Endothelial cell of umbilical vein (primary cell): ENCODE results near the gene B3GNT9. TPM values are rescaled to one million over a fixed set of nuclear protein-coding genes. Genes with fewer than 3 reads are reported as not detected.

ENCODE experiments used
- Bru-seq: library from RNA; stranded (reverse); fragments of 400-500 nt; gene quantifications from one replicate; lab custom pipeline; 2021; lab: Mats Ljungman, UMichigan
- BruChase-seq, 2 experiments: library from RNA; stranded (reverse); fragments of 400-500 nt; gene quantifications; one replicate each; lab custom pipeline; 2021; lab: Mats Ljungman, UMichigan
- BruUV-seq: library from RNA; stranded (reverse); fragments of 400-500 nt; replicated peaks from 2 replicates; lab custom pipeline; 2021; lab: Mats Ljungman, UMichigan
- CTCF ChIA-PET: fragments of 300-600, 350-600 bp; sonication (Branson Sonifier 250); formaldehyde crosslinking; loops from one replicate; lab custom pipeline; 2021; ENCODE audit warnings: antibody characterized with exemption, inconsistent platforms; lab: Charles Lee
- POLR2A ChIA-PET: fragments of 300-600, 350-600 bp; sonication (Branson Sonifier 250); formaldehyde crosslinking; loops from one replicate; lab custom pipeline; 2021; ENCODE audit warnings: antibody characterized with exemption, inconsistent platforms; lab: Charles Lee
- DNase-seq: peaks from one replicate; pipeline ENCODE4 v3.0.0-alpha.2; 2011; ENCODE audit warnings: low read depth, low spot score
- FAIRE-seq: peaks from 2 replicates; lab custom pipeline; 2011; peaks lifted over from hg19 to GRCh38; lab: Jason Lieb, UNC
- H2AFZ ChIP-seq: 2 replicates; pipeline ENCODE4 v1.6.0; 2012; ENCODE audit warnings: low read depth, low read length, control low read depth, inconsistent platforms
- H3K27ac ChIP-seq: 2 replicates; pipeline ENCODE4 v1.5.1; 2011; ENCODE audit warnings: low read depth, mild to moderate bottlenecking, control low read depth, low read length, moderate library complexity; ENCODE audit not compliant: insufficient read depth
- H3K27me3 ChIP-seq, 2 experiments: 2 replicates each; pipeline versions ENCODE4 v1.6.0 to v1.6.1; 2011; ENCODE audit warnings: low read length in 2 of 2, mixed read lengths in 1 of 2; ENCODE audit not compliant: control insufficient read depth in 2 of 2, insufficient read depth in 2 of 2
- H3K36me3 ChIP-seq, 2 experiments: 2 replicates in 1 of 2; 3 replicates in 1 of 2; pipeline ENCODE4 v1.5.1; 2011; ENCODE audit warnings: low read length in 2 of 2, mild to moderate bottlenecking in 1 of 2, moderate library complexity in 1 of 2; ENCODE audit not compliant: control insufficient read depth in 2 of 2, insufficient read depth in 2 of 2; ENCODE audit errors: extremely low read depth in 1 of 2
- H3K4me1 ChIP-seq: 3 replicates; pipeline ENCODE4 v1.5.1; 2011; ENCODE audit warnings: mild to moderate bottlenecking, low read length; ENCODE audit not compliant: control insufficient read depth, insufficient read depth; ENCODE audit errors: extremely low read depth
- H3K4me2 ChIP-seq: 2 replicates; pipeline ENCODE4 v1.6.1; 2011; ENCODE audit warnings: low read length, control low read depth, mixed read lengths; ENCODE audit not compliant: insufficient read depth
- H3K4me3 ChIP-seq, 3 experiments: fragments of 200-600 bp in 1 of 3; sonication (generic), shearing (Covaris generic) in 1 of 3; replicated peaks in 1 of 3; 2 replicates each; pipeline ENCODE4 v1.5.1; 2011 to 2016; ENCODE audit warnings: control low read depth in 3 of 3, low read length in 3 of 3, mild to moderate bottlenecking in 2 of 3, inconsistent platforms in 1 of 3, low read depth in 1 of 3, moderate library complexity in 1 of 3; ENCODE audit not compliant: insufficient read depth in 1 of 3
- H3K79me2 ChIP-seq: 2 replicates; pipeline ENCODE4 v1.6.0; 2012; ENCODE audit warnings: low read length, inconsistent platforms; ENCODE audit not compliant: control insufficient read depth, insufficient read depth
- H3K9ac ChIP-seq: replicated peaks from 2 replicates; pipeline ENCODE3; 2011; ENCODE audit warnings: low read length, control low read depth; ENCODE audit not compliant: insufficient read depth; ENCODE audit errors: extremely low read depth
- H3K9me1 ChIP-seq: replicated peaks from 3 replicates; pipeline ENCODE4 v1.6.0; 2011; ENCODE audit warnings: mild to moderate bottlenecking, low read length; ENCODE audit not compliant: control insufficient read depth, insufficient read depth; ENCODE audit errors: extremely low read depth
- H3K9me3 ChIP-seq: replicated peaks from 2 replicates; pipeline ENCODE4 v1.5.1; 2012; ENCODE audit warnings: low read length, inconsistent platforms; ENCODE audit not compliant: control insufficient read depth, insufficient read depth
- H4K20me1 ChIP-seq: replicated peaks from 2 replicates; pipeline ENCODE3; 2011; ENCODE audit warnings: mild to moderate bottlenecking, low read length; ENCODE audit not compliant: control insufficient read depth, insufficient read depth; ENCODE audit errors: extremely low read depth
- CTCF ChIP-seq, 2 donors: IDR thresholded peaks; 1 replicate in 1 of 2; 2 replicates in 1 of 2; pipeline ENCODE4 v1.5.1; 2011; ENCODE audit warnings: low read length in 2 of 2, mild to moderate bottlenecking in 2 of 2, moderate library complexity in 2 of 2, control low read depth in 1 of 2, inconsistent platforms in 1 of 2, low read depth in 1 of 2; ENCODE audit not compliant: insufficient read depth in 1 of 2; ENCODE audit errors: extremely low read depth in 1 of 2
- EZH2 ChIP-seq: IDR thresholded peaks from 2 replicates; pipeline ENCODE4 v1.6.1; 2012; ENCODE audit warnings: borderline replicate concordance, low read depth, mild to moderate bottlenecking, moderate library complexity, low read length, inconsistent platforms; ENCODE audit not compliant: severe bottlenecking
- GATA2 ChIP-seq: IDR thresholded peaks from 2 replicates; pipeline ENCODE4 v1.7.0; 2011; ENCODE audit warnings: low read depth, mild to moderate bottlenecking, moderate library complexity, mixed read lengths, low read length; ENCODE audit not compliant: insufficient read length, insufficient read depth
- MYC ChIP-seq: IDR thresholded peaks from one replicate; pipeline ENCODE4 v1.6.1; 2011; ENCODE audit warnings: mild to moderate bottlenecking, low read depth, low read length
- POLR2AphosphoS5 ChIP-seq: IDR thresholded peaks from 2 replicates; pipeline ENCODE4 v1.6.1; 2012; ENCODE audit warnings: low read depth, mild to moderate bottlenecking, control low read depth, low read length, moderate library complexity; ENCODE audit not compliant: insufficient read depth
- dilution Hi-C: fragments of 300-500 bp; cut with MboI; formaldehyde crosslinking; loops from one replicate; pipeline ENCODE4 v1.15.0; 2019; ENCODE audit warnings: low sequenced_read_pairs; ENCODE audit not compliant: extremely low pct_ligation_motif_present
- intact Hi-C: fragments of 100-400 bp; cut with micrococcal nuclease; formaldehyde crosslinking; loops from one replicate; pipeline ENCODE4 v1.10.0; 2022
- long read RNA-seq: library from polyadenylated mRNA; stranded (forward); transcript quantifications from one replicate; pipeline ENCODE4 v2.0.0, GENCODE V29; 2021
- polyA minus RNA-seq, 3 experiments: library from RNA; depleted of rRNA, polyadenylated mRNA; stranded (reverse); fragments of >200 nt; gene quantifications; 1 replicate in 1 of 3; 2 replicates in 2 of 3; pipeline ENCODE4 v1.2.3, GENCODE V29; 2011
- polyA plus RNA-seq, 4 experiments: library from polyadenylated mRNA; depleted of rRNA in 3 of 4; stranded (reverse) in 3 of 4; unstranded in 1 of 4; fragments of >200 nt; gene quantifications; 2 replicates each; pipeline versions ENCODE4 v1.2.1 to v1.2.3, GENCODE V29; 2011 to 2012; ENCODE audit warnings: missing spikeins in 1 of 4
- total RNA-seq: library from RNA; stranded (reverse); gene quantifications from 2 replicates; pipeline ENCODE4 v1.2.3, GENCODE V29; 2021
- TF ChIP-seq, protein P1 (sequence below): IDR thresholded peaks from 2 replicates; pipeline ENCODE4 v1.6.1; 2011; ENCODE audit not compliant: insufficient read depth, insufficient read length

The B3GNT9 gene
- total RNA-seq (1.6 and 4.0 TPM in 2 replicates), polyA plus RNA-seq (6.4 and 6.8 TPM in 2 replicates), polyA minus RNA-seq (6.5 and 7.6 TPM in 2 replicates), Bru-seq, nascent RNA (percentile 36 among the genes with signal in this experiment), BruChase-seq, experiment 1, labeled RNA remaining after a 6-hour chase (percentile 54 among the genes with signal in this experiment), BruChase-seq, experiment 2, labeled RNA remaining after a 2-hour chase (percentile 43 among the genes with signal in this experiment)
- polyA plus RNA-seq (2011; cell fraction: cytosol; rRNA removed): 3.6 and 3.9 TPM in 2 replicates
- 3.1 and 3.2 TPM in 2 replicates for polyA plus RNA-seq (2011; cell fraction: nucleus; rRNA removed)
- 1.8 and 3.2 TPM in 2 replicates for polyA plus RNA-seq (2012)
- 7.0 TPM for polyA minus RNA-seq (2011; cell fraction: cytosol; rRNA and poly(A)+ RNA removed)
- polyA minus RNA-seq (2011; cell fraction: nucleus; rRNA and poly(A)+ RNA removed): 1.4 and 2.5 TPM in 2 replicates
- long read RNA-seq, partial matches to known transcripts: 0 of 5 reads
- long read RNA-seq, other reads (novel, unspliced or antisense): 3 of 5 reads

GRCh38 chr16:67150833-67151396 is at the start of gene B3GNT9:
Gene B3GNT9 (minus strand): TSS chr16:67150998. CDS start chr16:67150485, 513 bp downstream.
- dilution Hi-C loops: no loop called here
- H3K79me2 ChIP-seq: no peaks in the 10 kb centered on the region
- ChIA-PET CTCF (interaction anchor here (1.0 to 8.2 kb wide), 7 partner anchors 21 to 197 kb away, joined by 3 to 302 read pairs (median 4); no protein-coding TSS in a partner anchor), POLR2A (no interaction called here)
- peaks cover 0 to 15% of the 10 kb centered on the region in 2 experiments for H3K36me3 ChIP-seq
- no peak within 1 kb of the TSS for H3K27ac ChIP-seq
- no peak for FAIRE-seq
- H3K27me3 ChIP-seq: peaks cover 0 to 7% of the 10 kb centered on the region in 2 experiments
- H2AFZ ChIP-seq: peak within 1 kb of the TSS; percentile 87
- peak within 1 kb of the TSS; percentile 39 for H3K9ac ChIP-seq
- H3K4me3 ChIP-seq: peak within 1 kb of the TSS; percentile 25 to 56 (median 30)
- intact Hi-C loops: no loop called here
- H3K9me1 ChIP-seq: no peaks in the 10 kb centered on the region
- H4K20me1 ChIP-seq: no peaks in the 10 kb centered on the region
- TF ChIP-seq EZH2: peak; percentile 10
- TF ChIP-seq POLR2AphosphoS5: no peak
- peak within 1 kb of the TSS; percentile 57 for H3K4me2 ChIP-seq
- peak; percentile 58 for DNase-seq
- no peaks in the 10 kb centered on the region for H3K9me3 ChIP-seq
- no TSS peak for BruUV-seq
- H3K4me1 ChIP-seq: peaks cover 3% of the 10 kb centered on the region

- POLR2A ChIA-PET: no interaction called here
- Histone ChIP-seq H4K20me1 (no peaks in the 10 kb centered on the region), H3K9me1 (no peaks in the 10 kb centered on the region), H3K27ac (no peak overlapping the region), H3K9ac (no peak overlapping the region), H2AFZ (no peak overlapping the region), H3K79me2 (peaks cover 14% of the 10 kb centered on the region), H3K4me2 (no peak overlapping the region), H3K4me3 (no peak overlapping the region), H3K36me3 (peaks cover 18 to 61% of the 10 kb centered on the region in 2 experiments), H3K27me3 (no peaks in the 10 kb centered on the region), H3K9me3 (no peaks in the 10 kb centered on the region), H3K4me1 (peaks cover 2% of the 10 kb centered on the region)
- no TSS peak for BruUV-seq
- DNase-seq (no peak), FAIRE-seq (no peak)
- TF ChIP-seq EZH2 (no peak), GATA2 (no peak), MYC (no peak), CTCF (IDR thresholded peaks at IDR 0.05; ENCODE audit: extremely low read depth in 1 of 2, insufficient read depth in 1 of 2, low read depth in 1 of 2, low read length in 2 of 2) (no peak)
- TF ChIP-seq, protein P1, sequence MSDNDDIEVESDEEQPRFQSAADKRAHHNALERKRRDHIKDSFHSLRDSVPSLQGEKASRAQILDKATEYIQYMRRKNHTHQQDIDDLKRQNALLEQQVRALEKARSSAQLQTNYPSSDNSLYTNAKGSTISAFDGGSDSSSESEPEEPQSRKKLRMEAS: no peak
- intact Hi-C loops: no loop called here
- dilution Hi-C loops: no loop called here
- CTCF ChIA-PET: interaction anchor here (0.6 kb wide), 1 partner anchor 58 kb away, joined by 3 read pairs; no protein-coding TSS in a partner anchor
Measured at GRCh38 chr16:67200491-67200890, 49.7 kb upstream of the B3GNT9 start.
